ENCODE measurements around the gene PLEKHA6. TPM values are rescaled to one million over a fixed set of nuclear protein-coding genes. Genes with fewer than 3 reads are reported as not detected.

PLEKHA6 gene
- total RNA-seq, 4 donors from 2014 or later = 5.9 to 13.6 (median 8.4) TPM

- Histone ChIP-seq H3K27me3 (no peaks in the 10 kb centered on the region), H3K4me1 (peaks cover 0 to 4% of the 10 kb centered on the region in 2 donors), H3K9me3 (no peaks in the 10 kb centered on the region), H3K27ac (peak overlapping the region in 1 of 2 donors; percentile 15), H3K36me3 (no peaks in the 10 kb centered on the region), H3K4me3 (no peak overlapping the region)
- no peak for DNase-seq
- intact Hi-C loops (cut with DNase I; ENCODE audit: low total_unique reads) = no loop called here
- no peak for TF ChIP-seq CTCF (IDR thresholded peaks at IDR 0.05)
- TF ChIP-seq POLR2A (IDR thresholded peaks at IDR 0.05) = no peak
Observed at GRCh38 chr1:204327359-204327758, 32.4 kb downstream of the PLEKHA6 start.

GRCh38 chr1:204326771-204327300 is 32.9 kb downstream of the PLEKHA6 start:
- no peaks in the 10 kb centered on the region for H3K9me3 ChIP-seq
- H3K27me3 ChIP-seq = no peaks in the 10 kb centered on the region
- TF ChIP-seq POLR2A (IDR thresholded peaks at IDR 0.05) = no peak
- no peak for TF ChIP-seq CTCF (IDR thresholded peaks at IDR 0.05)

GRCh38 chr1:204325944-204326343 is 33.8 kb downstream of the PLEKHA6 start:
- H3K36me3 ChIP-seq = no peaks in the 10 kb centered on the region
- no peak for DNase-seq
- H3K9me3 ChIP-seq = no peaks in the 10 kb centered on the region
- H3K4me1 ChIP-seq = peaks cover 0 to 4% of the 10 kb centered on the region in 2 donors
- no peaks in the 10 kb centered on the region for H3K27me3 ChIP-seq
- TF ChIP-seq CTCF (IDR thresholded peaks at IDR 0.05) (no peak), POLR2A (IDR thresholded peaks at IDR 0.05) (no peak)
- intact Hi-C loops (cut with DNase I; ENCODE audit: low total_unique reads) = no loop called here
- H3K4me3 ChIP-seq = no peak overlapping the region
- H3K27ac ChIP-seq = no peak overlapping the region

More at GRCh38 chr1:204326771-204327300, 32.9 kb downstream of the PLEKHA6 start:
- DNase-seq = no peak
- peak overlapping the region in 1 of 2 donors; percentile 15 for H3K27ac ChIP-seq
- H3K4me1 ChIP-seq = peaks cover 0 to 4% of the 10 kb centered on the region in 2 donors
- no peak overlapping the region for H3K4me3 ChIP-seq
- intact Hi-C loops (cut with DNase I; ENCODE audit: low total_unique reads) = no loop called here
- H3K36me3 ChIP-seq = no peaks in the 10 kb centered on the region

GRCh38 chr1:204323887-204324286 is 35.8 kb downstream of the PLEKHA6 start:
- no peak for TF ChIP-seq POLR2A (IDR thresholded peaks at IDR 0.05)
- TF ChIP-seq CTCF (IDR thresholded peaks at IDR 0.05) = no peak
- H3K9me3 ChIP-seq = no peaks in the 10 kb centered on the region
- peaks cover 0 to 4% of the 10 kb centered on the region in 2 donors for H3K4me1 ChIP-seq
- no peak overlapping the region for H3K4me3 ChIP-seq
- H3K27ac ChIP-seq = no peak overlapping the region
- no peaks in the 10 kb centered on the region for H3K27me3 ChIP-seq
- no peaks in the 10 kb centered on the region for H3K36me3 ChIP-seq
- no peak for DNase-seq
- intact Hi-C loops (cut with DNase I; ENCODE audit: low total_unique reads) = no loop called here

- H3K27ac ChIP-seq = no peak overlapping the region
- no peaks in the 10 kb centered on the region for H3K27me3 ChIP-seq
- H3K36me3 ChIP-seq = no peaks in the 10 kb centered on the region
- no peaks in the 10 kb centered on the region for H3K9me3 ChIP-seq
- H3K4me3 ChIP-seq = no peak overlapping the region
- TF ChIP-seq CTCF (IDR thresholded peaks at IDR 0.05) (no peak), POLR2A (IDR thresholded peaks at IDR 0.05) (no peak)
- H3K4me1 ChIP-seq = peaks cover 0 to 4% of the 10 kb centered on the region in 2 donors
- DNase-seq = no peak
- intact Hi-C loops (cut with DNase I; ENCODE audit: low total_unique reads) = no loop called here
Observed at GRCh38 chr1:204322339-204322868, 37.3 kb downstream of the PLEKHA6 start.
